Measurements from ENCODE around the gene TYMP.

Gene TYMP, protein sequence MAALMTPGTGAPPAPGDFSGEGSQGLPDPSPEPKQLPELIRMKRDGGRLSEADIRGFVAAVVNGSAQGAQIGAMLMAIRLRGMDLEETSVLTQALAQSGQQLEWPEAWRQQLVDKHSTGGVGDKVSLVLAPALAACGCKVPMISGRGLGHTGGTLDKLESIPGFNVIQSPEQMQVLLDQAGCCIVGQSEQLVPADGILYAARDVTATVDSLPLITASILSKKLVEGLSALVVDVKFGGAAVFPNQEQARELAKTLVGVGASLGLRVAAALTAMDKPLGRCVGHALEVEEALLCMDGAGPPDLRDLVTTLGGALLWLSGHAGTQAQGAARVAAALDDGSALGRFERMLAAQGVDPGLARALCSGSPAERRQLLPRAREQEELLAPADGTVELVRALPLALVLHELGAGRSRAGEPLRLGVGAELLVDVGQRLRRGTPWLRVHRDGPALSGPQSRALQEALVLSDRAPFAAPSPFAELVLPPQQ

DNA sequence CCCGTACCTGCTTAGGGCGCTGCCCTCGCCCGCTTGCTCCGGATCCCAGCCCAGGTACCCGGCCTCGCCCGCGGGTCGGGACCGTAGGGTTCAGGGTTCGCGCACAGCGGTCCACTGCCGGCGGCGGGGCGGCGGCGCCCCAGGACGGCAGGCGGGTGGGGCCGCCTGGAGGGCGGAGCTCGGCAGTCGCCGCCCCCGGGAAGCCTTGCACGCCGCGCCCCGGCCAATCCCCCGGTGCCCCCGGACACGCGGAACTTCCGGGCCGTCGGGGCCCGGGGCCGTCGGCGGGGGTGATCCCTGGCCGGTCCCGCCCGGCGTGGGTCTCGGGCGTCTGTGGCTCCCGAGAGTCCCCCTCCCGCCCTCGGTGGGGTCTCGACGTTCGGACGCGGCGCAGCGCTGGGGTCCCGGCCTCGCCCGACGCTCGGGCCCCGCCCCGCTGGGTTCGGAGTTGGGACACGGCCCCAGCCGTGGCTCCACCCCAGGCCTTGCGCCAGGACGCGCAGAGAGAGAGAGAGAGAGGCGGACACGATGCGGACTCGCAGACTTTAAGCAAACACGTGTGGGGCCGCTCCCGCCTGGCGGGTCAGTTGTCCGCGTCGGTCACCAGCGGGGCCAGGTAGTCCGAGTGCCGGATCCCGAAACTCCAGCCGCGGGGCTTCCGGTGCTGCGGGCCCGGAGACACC lies at the start of gene TYMP:
Gene TYMP, minus strand, starts transcription at position 116 of the 683 bp plus-strand sequence. CDS start 303 bp downstream, outside the sequence.
- DNase-seq, result peak; percentile 81

DNA sequence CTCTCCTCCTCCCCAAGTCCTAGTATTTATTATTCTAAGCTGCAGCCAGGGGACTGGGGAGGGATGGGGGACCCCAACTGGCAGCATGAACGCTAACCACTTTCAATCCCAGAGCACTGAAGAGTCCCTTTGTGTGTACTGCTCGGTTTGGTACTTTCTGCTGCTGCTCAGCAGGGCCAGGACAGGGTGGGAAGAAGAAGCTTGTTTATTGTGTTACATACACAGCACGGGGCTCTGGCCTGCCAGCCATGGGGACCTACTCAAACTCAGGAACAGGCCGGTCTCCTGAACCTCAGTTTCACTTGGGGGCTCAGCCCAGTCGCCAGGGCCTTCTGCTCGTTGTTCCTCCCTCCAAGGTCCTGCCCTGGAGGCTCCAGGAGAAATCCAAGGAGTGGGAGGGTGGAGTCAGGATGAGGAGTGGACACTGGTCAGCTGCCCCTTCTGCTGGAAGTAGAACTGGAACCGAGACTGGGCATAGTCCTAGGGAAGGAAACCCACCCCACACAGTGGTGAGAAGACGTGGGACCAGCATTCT lies 49.0 kb upstream of the TYMP start:
- DNase-seq, result no peak

DNA sequence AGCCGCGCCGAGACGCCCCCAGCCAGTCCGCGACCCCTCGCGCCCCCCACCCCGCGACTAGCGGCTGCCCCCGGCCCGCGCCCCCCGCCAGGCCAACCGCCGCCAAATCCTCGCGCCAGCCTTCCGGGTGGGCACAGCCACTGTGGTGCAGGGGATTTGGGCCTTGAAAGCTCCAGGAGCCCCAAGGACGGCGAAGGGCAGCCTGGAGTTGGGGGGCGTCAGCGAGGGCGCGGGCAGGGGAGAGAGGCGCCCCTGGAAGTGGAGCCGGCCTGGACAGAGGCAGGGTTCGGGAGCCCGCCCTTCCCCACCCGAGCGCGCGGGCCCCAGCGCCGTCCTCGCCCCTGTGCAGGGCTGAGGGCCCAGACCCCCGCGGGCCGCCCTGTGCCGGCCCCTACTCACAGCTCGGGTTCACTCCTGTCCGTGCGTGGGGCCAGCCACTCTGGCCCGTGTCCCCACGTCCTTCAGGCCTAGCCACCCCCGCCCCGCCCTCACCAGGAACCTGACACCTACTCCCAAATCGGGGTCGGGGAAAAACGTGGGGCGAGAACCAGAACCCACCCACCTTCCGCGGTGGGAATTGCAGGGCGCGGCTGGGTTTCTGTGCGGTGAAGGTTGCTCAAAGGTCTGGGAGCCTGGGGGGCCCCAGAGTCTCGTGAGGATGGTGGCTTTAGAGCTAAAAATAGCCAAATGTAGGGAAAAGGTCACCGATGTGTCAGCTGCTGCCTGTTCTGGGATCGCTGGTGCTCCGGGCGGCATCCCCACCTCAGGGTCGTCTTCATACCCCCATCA lies 48.4 kb upstream of the TYMP start, which contains the start of gene CPT1B:
Gene CPT1B, minus strand, starts transcription at position 441 of the 789 bp plus-strand sequence. CDS start 512 bp downstream, outside the sequence.
- no peak for DNase-seq

DNA sequence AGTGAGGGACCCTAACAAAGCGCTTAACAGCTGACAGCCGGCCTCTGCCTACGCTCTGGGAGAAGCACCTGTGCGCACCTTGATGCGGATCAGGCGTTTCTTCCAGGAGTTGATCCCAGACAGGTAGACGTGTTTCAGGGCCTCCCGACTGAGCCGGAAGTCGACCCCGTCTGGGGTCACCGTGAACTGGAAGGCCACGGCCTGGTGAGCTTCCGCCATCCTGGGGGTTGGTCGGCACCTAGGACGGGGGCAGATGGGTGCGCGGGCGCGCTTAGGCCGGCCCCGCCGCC lies 47.8 kb upstream of the TYMP start:
- no peak for DNase-seq

DNA sequence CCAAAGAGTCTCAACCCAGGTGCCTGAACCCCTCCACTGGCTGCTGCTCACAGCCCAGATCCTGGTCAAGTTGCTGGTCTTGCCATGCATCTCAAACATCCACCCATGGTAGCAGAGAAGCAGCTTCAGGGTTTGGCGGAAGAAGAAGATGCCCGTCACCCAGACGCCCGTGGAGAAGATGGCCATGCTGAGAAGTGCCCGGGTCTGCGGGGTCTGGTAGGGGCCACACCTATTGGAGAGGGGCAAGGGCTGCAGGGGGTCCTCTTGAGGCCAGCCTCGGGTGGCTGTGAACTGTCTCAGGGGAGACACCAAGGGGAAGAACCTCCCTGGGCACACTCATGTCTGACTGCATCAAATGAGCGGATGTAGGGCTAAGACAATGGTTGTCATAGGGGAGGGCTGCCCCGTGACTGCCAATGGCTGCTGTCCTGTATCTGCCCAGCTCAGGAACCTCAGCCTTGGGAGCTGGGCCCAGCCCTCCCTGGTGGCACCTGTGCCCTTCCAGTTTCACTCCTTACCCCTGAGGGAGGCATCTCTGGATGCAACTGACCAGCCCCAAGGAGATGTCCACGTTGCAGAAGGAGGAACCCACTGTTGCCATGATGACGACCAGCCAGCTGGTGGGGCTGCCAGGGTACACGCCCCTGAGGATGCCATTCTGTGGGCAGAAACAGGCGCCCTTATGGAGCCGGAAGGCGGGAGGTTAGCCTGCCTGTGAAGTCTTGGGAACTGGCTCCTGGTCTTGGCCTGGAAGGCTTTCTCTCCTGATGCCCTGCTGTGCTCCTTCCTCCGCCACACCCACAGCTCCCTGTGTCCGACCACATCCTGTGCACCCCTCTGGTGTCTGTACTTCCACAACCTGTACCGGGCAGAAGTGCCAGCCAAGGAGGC lies 47.2 kb upstream of the TYMP start:
- no peak for DNase-seq

DNA sequence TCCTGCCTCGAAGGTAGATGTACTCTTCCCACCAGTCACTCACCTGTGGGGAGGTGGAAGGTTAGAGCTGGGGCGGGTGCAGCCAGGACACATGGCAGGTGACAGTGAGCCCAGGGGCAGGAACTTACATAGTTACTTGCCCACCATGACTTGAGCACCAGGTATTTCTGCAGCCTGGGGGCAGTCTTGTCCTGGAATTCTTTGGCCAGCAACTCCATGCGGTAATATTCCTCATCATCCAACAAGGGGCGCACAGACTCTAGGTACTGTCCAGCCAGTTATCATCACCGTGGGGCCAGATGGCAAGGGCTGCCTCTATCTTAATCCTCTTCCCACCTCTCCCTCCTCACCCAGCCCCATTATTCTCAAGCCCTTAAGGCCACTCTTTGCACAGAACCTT lies 46.3 kb upstream of the TYMP start:
- DNase-seq, result no peak

DNA sequence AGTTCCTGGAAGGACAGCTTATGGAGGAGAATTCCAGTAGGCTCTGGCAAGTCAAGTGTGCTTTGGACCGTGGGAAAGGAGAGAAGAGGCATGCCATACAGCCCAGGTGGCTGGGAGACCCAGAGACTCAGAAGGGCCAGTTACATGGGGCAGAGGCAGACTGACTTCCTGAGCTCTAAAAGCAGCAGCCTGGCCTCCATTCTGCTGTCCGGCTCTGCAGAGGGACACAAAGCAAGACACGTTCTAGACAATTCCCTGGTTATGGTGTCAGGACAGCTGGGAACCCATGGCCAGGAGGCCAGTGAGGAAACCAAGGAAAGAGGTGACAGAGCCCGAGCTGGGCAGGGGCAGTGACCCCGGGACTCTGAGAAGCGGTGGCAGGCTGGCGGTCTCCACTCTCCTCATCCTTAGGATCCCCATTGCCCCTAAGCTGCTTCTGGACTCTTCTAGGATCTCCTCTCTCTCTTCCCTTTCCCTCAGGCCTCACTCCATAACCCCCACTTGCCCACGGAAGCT lies 45.7 kb upstream of the TYMP start:
- DNase-seq, result no peak

DNA sequence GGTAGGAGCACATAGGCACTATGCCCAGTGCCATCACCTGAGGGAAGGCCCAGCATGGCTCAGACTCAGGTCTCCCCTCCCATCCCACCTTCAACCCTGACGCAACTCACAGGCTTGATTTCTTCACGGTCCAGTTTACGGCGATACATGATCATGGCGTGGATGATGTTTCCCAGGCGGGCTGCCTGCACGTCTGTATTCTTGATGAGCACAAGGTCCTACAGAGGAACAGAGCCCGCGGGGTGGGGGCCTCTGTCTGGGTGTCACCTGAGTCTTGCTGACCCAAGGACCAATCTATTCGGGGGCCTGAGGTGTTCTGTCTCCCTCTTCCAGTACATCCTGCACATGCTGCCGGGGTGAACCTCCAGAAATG lies 44.6 kb upstream of the TYMP start:
- no peak for DNase-seq

DNA sequence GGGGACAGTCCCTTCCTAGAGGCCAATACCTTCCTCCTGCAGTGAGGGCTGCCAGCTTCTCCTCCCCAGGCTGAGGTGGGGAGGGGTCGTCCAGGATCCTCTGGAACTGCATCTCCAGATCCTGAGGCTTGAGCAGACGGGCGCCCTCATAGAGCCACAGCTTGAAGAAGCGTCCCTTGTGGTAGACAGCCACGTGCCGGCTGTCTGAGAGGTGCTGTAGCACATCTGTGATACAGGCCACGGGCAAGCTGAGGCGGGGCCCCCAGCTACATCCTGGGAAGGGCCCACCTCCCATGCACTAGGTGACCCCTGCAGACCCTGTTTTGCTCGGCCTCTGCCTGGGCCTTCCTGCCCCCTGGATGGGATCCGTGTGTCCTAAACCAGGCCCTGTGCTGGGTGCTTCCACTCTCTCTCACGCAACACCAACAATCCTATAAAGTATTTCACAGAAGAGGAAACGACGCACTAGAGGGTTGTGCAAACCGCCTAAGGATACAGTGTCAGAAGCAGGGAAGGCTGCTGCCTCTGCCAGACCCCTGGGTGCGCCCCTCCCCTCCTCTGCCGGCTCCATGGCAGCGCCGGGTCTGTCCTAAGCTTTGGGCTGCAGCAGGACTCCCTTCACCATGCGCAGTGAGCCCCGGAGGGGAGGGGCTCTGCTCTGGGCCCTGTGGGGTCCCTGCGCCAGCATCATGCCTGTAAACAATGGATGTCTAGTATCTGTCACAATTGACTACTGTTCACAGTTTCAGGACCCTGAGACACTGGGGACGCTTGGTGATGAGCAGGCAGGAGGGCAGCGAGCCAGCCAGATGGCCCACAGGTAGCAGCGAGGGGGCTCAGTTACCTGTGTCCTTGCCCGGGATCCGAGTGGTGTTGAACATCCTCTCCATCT lies 43.9 kb upstream of the TYMP start:
- DNase-seq, result no peak

DNA sequence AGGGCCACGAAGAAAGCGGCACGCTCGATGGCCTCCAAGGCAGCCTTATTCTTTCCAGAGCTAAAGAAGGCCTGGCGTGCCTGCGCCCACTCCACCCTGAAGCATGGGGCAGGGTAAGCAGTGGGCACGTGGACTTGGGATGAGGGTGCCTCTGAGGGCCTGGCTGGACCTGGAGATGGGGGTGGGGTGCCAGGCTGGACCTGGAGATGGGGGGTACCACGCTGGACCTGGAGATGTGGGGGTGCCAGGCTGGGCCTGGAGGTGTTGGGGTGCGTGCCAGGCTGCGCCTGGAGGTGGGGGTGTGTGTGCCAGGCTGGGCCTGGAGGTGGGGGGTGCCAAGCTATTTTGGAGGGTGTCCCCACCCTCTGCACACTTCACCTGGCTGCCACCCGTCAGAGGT lies 43.2 kb upstream of the TYMP start:
- no peak for DNase-seq

DNA sequence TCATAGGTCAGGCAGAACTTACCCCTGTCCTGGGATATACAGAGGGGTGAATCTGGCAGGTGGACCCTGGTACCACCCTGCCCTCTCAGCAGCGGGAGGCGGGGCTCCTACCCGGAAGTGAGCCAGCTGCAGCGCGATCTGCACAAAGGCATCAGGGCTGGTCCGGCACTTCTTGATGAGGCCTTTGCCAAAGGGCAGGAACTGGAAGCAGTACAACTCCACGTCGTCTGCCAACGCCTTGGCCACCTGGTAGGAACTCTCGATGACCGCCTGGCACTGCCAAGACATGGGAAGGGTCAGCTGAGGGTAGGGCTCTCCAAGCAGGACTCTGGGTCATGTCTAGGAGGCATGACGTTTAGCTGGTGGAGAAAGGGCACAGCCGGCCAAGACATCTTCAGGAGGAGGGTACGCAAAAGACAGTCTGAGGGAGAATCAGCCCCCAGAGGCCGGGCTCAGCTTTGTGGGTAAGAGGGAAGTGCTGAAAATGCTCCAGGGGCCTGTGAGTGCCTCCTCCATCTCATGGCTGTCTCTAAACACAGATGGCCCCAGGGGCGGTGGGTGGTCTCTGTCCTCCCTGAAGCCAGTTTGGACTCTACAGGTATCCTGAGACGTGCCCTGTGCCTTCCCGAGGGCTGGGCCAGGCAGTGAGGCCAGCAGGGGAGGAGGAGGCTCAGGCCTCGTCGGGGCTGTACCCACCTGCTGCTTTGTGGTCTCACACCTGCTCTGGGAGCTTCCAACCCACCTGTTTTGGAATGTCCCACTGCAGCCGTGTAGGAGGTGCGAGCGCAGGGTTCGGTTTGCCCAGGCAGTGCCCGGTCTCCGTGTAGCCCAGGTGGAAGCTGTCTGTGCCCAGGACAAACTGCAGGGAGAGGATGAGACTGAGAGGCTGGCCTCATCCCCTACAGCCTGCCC lies 41.7 kb upstream of the TYMP start:
- no peak for DNase-seq

DNA sequence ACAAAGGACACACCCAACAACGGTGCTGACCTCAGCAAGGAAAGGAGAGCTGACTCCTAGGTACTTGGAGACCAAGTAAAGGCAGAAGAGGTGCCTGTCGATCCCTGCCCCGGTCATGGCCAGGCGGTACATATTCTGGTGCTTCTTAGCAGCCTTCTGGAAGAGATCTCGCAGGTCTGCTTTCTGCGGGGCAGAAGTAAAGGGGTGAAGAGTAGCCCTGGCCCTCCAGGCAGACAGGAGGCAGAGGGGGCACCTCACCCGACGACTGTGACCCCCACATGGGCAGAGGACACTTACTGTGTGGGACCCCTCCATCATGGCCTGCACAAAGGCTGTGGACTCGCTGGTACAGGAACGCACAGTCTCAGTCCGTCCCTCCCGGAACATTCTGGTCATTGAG lies 41.0 kb upstream of the TYMP start:
- DNase-seq, result no peak

DNA sequence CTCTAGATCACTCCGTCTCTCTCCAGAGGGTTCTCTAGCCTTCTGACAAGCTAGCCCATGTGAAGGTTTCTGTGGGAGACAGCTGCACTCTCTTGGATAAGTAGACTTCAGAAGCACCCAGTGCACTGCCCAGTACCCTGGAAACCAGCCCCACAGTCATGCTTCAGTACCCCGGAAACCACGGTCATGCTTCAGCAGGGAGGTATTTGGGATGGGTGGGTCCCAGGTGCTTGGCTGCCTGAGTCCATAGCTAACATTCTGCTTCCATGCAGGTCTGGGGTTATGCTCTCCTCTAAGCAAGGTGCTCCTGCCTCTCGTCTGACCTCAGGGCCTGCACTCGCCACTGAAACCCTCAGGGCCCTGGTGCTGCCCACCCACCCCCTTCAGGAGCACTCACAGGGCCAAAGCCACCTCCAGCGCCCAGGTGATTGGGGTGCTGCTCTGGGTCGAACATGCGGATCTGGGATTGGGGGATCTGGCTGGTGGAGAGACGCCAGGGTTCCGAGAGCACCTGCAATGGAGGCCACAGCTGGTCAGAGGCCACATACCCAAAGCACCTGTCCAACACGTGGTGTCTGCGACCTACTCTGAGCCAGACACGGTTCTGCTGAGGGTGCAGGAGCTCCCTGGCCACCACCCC lies 40.2 kb upstream of the TYMP start:
- no peak for DNase-seq

DNA sequence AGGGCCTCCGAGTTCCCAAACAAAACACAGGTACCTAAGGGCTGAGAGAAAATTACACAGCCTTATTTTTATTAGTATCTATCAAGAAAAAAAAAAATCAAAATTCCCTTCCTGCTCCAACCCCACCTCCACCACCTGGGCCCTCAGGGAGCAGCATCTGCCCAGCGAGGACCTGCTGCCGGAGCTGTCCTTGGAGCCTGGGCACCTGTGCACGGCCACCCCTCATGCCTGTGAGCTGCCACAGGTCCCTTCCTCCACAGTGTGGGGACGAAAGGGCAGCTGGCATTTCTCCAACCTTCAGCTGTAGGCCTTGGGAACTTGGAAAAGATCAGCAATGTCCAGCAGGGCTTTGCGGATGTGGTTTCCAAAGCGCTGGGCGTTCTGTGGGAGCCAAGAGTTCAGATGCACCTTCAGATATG lies 39.2 kb upstream of the TYMP start:
- DNase-seq, result no peak

DNA sequence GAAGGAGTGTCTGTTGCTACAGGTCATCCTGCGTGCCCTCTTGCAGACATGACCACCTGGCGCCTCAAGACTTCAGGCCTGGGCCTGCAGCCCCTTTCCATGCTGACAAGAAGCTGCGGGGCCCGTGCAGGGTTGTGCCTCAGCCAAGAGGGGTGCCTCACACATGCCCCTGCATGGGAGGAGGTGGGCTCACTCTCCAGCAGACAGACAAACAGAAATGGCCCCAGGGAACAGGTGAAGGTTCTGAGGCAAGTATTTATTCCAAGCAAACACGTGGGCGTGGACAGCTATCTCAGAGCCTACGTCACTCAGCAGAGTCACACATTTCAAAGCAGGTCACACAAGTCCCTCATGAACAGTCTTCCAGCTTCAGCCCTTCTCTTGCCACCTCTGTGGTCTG lies 38.8 kb upstream of the TYMP start:
- no peak for DNase-seq

DNA sequence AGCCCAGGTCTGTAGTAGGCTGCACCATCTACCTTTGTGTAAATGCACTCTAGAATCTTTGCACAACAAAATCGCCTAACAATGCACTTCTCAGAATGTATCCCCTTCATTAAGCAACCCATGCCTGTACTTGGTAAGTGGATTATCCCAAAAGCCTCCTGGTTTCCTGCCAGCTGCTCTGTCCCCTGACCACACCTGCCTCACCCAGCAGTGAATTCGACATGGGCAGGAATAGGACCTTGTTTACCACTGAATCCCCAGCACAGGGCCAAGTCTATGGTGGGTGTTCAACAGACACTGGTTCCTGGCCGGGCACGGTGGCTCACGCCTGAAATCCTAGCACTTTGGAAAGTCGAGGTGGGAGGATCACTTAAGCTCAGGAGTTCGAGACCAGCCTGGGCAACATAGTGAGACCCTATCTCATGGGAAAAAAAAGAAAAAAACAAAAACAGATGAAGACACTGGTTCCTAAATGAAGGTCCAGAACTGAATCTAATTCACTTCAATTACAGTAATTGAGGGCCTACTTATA lies 38.0 kb upstream of the TYMP start:
- no peak for DNase-seq

DNA sequence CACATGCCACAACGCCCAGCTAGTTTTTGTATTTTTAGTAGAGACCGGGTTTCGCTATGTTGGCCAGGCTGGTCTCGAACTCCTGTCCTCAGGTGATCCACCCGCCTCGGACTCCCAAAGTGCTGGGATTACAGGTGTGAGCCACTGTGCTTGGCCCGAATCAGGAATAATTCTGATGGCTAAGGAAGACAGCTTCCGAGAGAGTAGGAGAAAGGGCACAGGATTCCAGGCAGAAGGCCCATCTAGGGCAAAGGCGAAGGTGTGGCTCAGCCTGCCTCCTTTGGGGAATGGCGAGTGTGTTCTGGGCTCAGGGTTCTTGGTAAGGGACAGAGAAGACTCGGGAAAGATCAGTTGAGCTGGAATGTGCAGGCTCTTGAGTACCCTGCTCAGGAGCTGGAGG lies 34.5 kb upstream of the TYMP start:
- no peak for DNase-seq

DNA sequence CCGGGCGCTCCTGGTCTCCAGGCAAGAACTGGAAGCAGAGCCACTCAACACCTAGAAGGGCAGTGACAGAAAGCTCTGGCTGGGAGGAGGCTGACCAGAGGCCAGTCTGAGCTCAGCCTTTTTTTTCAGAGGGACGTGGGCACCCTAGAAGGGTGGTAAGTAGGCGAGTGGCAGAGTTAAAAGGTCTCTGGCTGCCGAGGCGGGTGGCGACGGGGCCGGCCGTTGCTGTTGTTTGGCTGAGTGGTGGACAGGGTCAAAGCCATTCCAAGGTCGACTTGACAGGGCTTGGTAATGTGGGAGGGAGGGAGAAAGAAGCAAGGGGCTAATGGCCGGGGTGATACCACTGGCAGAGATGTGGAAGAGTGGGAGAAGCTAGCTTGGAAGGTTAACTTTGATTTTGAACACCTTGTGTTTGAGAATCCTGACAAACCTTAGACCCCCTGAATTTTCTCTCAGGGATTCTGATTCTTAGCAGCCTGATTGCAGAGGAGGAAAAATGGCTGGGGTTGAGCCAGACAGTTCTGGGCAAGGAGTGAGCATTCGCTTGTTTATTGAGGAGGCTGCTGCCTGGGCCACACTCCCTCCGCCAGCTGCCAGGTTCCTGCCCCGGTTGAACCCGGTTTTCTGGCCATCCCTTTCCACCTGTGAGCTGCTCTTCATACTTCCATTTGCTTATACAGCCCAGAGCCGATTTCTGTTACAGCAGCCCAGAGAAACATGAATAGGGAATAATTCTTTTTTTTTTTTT lies 33.8 kb upstream of the TYMP start:
- no peak for DNase-seq

Measured in CD4-positive, alpha-beta T cell treated with Interleukin-12 subunit alpha and Interleukin-12 subunit beta, for 1 hour (primary cell).